Sigmoid colon (tissue), 4 donors: ENCODE measurements around the gene HECTD4.

Source experiments
- CTCF ChIP-seq, 4 experiments: fragments of 450-650 bp in 3 of 4; fragments of 200-600 bp in 1 of 4; IDR thresholded peaks; one replicate each; pipeline ENCODE4 v1.5.1; 2016 to 2019; ENCODE audit warnings: antibody characterized with exemption in 4 of 4, mild to moderate bottlenecking in 3 of 4, moderate library complexity in 2 of 4
- EP300 ChIP-seq, 4 donors: sonication (generic); formaldehyde crosslinking; IDR thresholded peaks; one replicate each; pipeline ENCODE4 v1.6.1; 2017; ENCODE audit warnings: antibody characterized with exemption in 4 of 4
- POLR2A ChIP-seq, 2 donors: fragments of 450-650 bp; IDR thresholded peaks; one replicate each; pipeline ENCODE4 v1.6.1; 2016; ENCODE audit warnings: antibody characterized with exemption in 2 of 2, mild to moderate bottlenecking in 2 of 2, moderate library complexity in 2 of 2
- POLR2AphosphoS5 ChIP-seq, 4 donors: sonication (generic); formaldehyde crosslinking; IDR thresholded peaks; one replicate each; pipeline ENCODE4 v1.6.1; 2017; ENCODE audit warnings: antibody characterized with exemption in 4 of 4

GRCh38 chr12:112196196-112196875, 185.9 kb downstream of the HECTD4 start:
- TF ChIP-seq CTCF (IDR thresholded peaks at IDR 0.05), result no peak
- no peak for TF ChIP-seq EP300 (IDR thresholded peaks at IDR 0.05)
- TF ChIP-seq POLR2A (IDR thresholded peaks at IDR 0.05), result no peak
- TF ChIP-seq POLR2AphosphoS5 (IDR thresholded peaks at IDR 0.05), result no peak
